ENCODE results near the gene CDK19. TPM values are rescaled to one million over a fixed set of nuclear protein-coding genes. Genes with fewer than 3 reads are reported as not detected.
"Not testable (repeated sequence)": the region's sequence is repeated elsewhere in the genome, so short reads cannot be mapped to it uniquely, and the experiment has no call there.

Gene CDK19
- total and polyA plus RNA-seq, 4 donors: 19.7 to 39.6 (median 29.8) TPM

DNA sequence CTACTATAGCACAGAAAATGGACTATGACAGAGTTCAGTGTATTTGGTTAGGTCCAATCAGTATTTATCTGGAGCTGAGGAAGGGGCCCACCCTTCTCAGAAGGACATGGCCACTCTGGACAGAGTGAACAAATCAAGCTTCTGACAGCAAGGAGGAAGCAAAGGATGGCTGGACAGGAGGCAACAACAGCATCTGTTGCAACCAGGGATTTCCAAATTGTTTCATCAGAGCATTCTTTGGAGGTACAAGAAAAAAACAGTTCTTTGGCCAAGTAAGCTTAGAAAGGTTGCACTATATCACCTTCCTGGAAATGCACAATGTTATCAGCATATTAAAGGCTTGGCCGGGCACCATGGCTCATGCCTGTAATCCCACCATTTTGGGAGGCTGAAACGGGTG, 220.2 kb downstream of the CDK19 start:
- Histone ChIP-seq H3K36me3 (ENCODE audit: control insufficient read depth, insufficient read depth, low read length) (no peaks in the 10 kb centered on the region), H3K27me3 (ENCODE audit: control insufficient read depth, insufficient read depth, low read length) (no peaks in the 10 kb centered on the region), H3K9me3 (ENCODE audit: control insufficient read depth, insufficient read depth, low read length) (no peaks in the 10 kb centered on the region), H3K4me3 (ENCODE audit: low read depth, low read length) (no peak overlapping the region), H3K4me1 (ENCODE audit: control insufficient read depth, insufficient read depth, low read length) (no peaks in the 10 kb centered on the region), H3K27ac (ENCODE audit: low read depth, low read length) (no peak overlapping the region)
- 96% methylated on average over 2 of the region's 2 CpGs for WGBS (ENCODE audit: insufficient coverage)
- no peak for DNase-seq (ENCODE audit: low read depth in 4 of 6, low spot score in 6 of 6)

DNA sequence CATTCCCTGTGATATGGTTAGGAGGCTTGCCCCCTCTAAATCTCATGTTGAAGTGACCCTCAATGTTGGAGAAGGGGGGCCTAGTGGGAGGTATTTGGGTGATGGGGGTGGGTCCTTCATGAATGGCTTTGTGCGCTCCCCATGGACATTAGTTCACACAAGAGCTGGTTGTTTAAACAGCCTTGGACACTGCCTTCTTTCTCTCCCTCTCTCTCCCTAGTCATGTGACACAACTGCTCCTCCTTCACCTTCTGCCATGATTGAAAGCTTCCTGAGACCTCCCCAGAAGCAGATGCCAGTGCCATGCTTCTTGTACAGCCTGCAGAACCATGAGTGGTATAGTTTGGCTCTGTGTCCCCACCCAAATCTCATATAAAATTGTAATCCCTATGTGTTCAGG, 221.6 kb downstream of the CDK19 start:
- Histone ChIP-seq H3K36me3 (ENCODE audit: control insufficient read depth, insufficient read depth, low read length) (no peaks in the 10 kb centered on the region), H3K27ac (ENCODE audit: low read depth, low read length) (no peak overlapping the region), H3K4me1 (ENCODE audit: control insufficient read depth, insufficient read depth, low read length) (no peaks in the 10 kb centered on the region), H3K27me3 (ENCODE audit: control insufficient read depth, insufficient read depth, low read length) (no peaks in the 10 kb centered on the region), H3K9me3 (ENCODE audit: control insufficient read depth, insufficient read depth, low read length) (no peaks in the 10 kb centered on the region), H3K4me3 (ENCODE audit: low read depth, low read length) (no peak overlapping the region)
- DNase-seq (ENCODE audit: low read depth in 4 of 6, low spot score in 6 of 6): no peak
- no CpG with 5 or more reads among the region's 1 CpG for WGBS (ENCODE audit: insufficient coverage)

DNA sequence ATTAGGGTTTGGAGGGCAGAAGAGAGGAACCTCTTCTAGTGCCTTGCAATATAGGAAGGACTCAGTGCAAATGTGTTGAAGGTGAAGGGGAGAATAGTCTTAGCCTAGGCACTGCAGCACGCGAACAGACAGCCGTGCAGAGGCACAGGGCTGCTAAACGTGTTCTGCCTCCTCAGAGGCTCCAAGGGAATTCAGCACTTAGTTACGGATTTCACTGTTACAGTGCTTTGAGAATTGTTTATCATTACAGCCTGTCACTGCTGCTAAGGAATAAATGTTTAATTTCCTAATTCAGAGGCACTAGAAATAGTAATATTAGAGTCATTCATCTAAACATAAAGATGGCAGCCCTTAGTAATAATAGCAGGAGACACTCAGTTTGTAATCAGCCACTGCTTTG, 222.5 kb downstream of the CDK19 start:
- DNase-seq (ENCODE audit: low read depth in 4 of 6, low spot score in 6 of 6): peak in 2 of 6 donors; percentile 7 to 86
- 68% methylated on average over 3 of the region's 5 CpGs for WGBS (ENCODE audit: insufficient coverage)
- Histone ChIP-seq H3K9me3 (ENCODE audit: control insufficient read depth, insufficient read depth, low read length) (no peaks in the 10 kb centered on the region), H3K36me3 (ENCODE audit: control insufficient read depth, insufficient read depth, low read length) (no peaks in the 10 kb centered on the region), H3K4me1 (ENCODE audit: control insufficient read depth, insufficient read depth, low read length) (no peaks in the 10 kb centered on the region), H3K27ac (ENCODE audit: low read depth, low read length) (no peak overlapping the region), H3K27me3 (ENCODE audit: control insufficient read depth, insufficient read depth, low read length) (no peaks in the 10 kb centered on the region), H3K4me3 (ENCODE audit: low read depth, low read length) (no peak overlapping the region)

DNA sequence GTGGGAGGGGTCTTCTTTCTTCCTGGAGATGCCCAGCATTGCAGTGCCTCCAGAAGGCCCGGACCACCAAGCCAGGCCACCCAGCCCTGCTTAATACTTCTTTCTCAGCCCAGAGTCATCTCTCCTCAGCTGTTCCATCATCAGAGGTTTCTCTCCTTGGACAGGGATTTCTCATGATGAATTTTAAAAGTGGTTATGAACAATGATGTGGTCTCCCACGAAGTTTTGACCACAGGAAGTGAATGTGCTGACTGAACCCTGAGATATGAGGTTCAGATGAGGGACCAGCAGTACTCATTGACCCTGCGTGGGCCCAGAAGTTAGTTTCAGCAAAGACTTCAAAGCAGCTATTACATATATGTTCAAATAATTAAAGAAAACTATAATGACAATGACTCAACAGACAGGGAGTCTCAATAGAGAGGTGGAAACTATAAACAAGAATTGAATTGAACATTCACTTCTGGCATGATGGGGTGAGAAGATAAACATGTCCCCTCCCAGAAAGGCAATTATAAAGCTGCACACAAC, 224.4 kb downstream of the CDK19 start:
- no peaks in the 10 kb centered on the region for H3K36me3 ChIP-seq (ENCODE audit: control insufficient read depth, insufficient read depth, low read length)
- no peaks in the 10 kb centered on the region for H3K4me1 ChIP-seq (ENCODE audit: control insufficient read depth, insufficient read depth, low read length)
- no peak overlapping the region for H3K4me3 ChIP-seq (ENCODE audit: low read depth, low read length)
- no peak for DNase-seq (ENCODE audit: low read depth in 4 of 6, low spot score in 6 of 6)
- H3K27me3 ChIP-seq (ENCODE audit: control insufficient read depth, insufficient read depth, low read length): no peaks in the 10 kb centered on the region
- no peaks in the 10 kb centered on the region for H3K9me3 ChIP-seq (ENCODE audit: control insufficient read depth, insufficient read depth, low read length)
- H3K27ac ChIP-seq (ENCODE audit: low read depth, low read length): no peak overlapping the region
- 89% methylated on average over 1 of the region's 3 CpGs for WGBS (ENCODE audit: insufficient coverage)

DNA sequence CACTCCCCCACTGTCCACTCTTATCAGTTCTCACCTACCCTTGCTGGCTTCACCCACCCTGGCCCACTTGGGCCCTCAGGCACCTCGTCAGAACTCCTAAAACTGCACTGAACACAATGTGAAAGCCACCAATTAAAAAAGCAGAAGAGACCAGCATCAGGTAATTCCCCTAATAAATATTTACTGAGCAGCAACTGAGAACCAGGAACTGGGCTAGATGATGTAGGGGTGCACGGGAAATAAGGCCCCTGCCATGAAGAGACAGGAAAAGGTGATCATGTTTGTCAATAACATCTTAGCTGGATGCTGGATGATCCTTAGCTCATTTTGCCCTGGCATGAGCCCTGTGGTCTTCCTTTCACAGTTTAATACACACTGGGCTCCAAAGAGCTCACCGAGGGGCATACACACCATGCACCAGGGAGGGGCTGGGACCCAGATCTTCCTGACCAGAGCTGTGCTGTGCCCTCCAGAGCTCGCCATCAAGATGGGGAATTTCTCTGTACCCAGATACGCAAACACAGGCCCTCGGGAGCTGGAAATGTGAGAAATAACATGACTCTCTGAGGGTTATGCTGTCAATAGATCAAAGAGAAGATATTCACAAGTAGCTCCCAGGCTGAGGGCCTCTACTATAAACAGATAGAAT, 225.3 kb downstream of the CDK19 start:
- Histone ChIP-seq H3K36me3 (ENCODE audit: control insufficient read depth, insufficient read depth, low read length) (no peaks in the 10 kb centered on the region), H3K27me3 (ENCODE audit: control insufficient read depth, insufficient read depth, low read length) (no peaks in the 10 kb centered on the region), H3K27ac (ENCODE audit: low read depth, low read length) (no peak overlapping the region), H3K9me3 (ENCODE audit: control insufficient read depth, insufficient read depth, low read length) (no peaks in the 10 kb centered on the region), H3K4me1 (ENCODE audit: control insufficient read depth, insufficient read depth, low read length) (no peaks in the 10 kb centered on the region), H3K4me3 (ENCODE audit: low read depth, low read length) (no peak overlapping the region)
- 100% methylated on average over 4 of the region's 6 CpGs for WGBS (ENCODE audit: insufficient coverage)
- no peak for DNase-seq (ENCODE audit: low read depth in 4 of 6, low spot score in 6 of 6)

DNA sequence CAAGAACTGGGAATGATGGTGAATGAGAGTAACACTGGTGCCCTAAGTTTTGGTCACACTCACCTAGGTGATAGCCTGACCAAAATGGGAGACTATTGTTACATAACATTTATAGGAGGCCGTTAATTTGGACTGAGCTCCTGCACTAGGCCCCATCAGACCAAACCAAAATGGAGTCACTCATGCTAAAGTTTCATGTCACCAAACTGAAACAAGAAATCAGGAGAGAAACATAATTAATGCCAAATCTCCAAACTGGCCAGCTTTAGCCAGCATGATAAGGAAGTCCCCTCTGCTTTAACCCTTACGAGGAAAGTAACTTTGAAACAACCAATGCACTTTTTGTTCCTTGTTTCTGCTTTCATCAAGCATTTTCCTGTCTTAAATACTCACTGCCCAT, 227.9 kb downstream of the CDK19 start:
- no peaks in the 10 kb centered on the region for H3K36me3 ChIP-seq (ENCODE audit: control insufficient read depth, insufficient read depth, low read length)
- H3K9me3 ChIP-seq (ENCODE audit: control insufficient read depth, insufficient read depth, low read length): no peaks in the 10 kb centered on the region
- H3K4me3 ChIP-seq (ENCODE audit: low read depth, low read length): no peak overlapping the region
- no peaks in the 10 kb centered on the region for H3K4me1 ChIP-seq (ENCODE audit: control insufficient read depth, insufficient read depth, low read length)
- DNase-seq (ENCODE audit: low read depth in 4 of 6, low spot score in 6 of 6): no peak
- no peak overlapping the region for H3K27ac ChIP-seq (ENCODE audit: low read depth, low read length)
- no peaks in the 10 kb centered on the region for H3K27me3 ChIP-seq (ENCODE audit: control insufficient read depth, insufficient read depth, low read length)
- 90% methylated on average over 2 of the region's 2 CpGs for WGBS (ENCODE audit: insufficient coverage)

DNA sequence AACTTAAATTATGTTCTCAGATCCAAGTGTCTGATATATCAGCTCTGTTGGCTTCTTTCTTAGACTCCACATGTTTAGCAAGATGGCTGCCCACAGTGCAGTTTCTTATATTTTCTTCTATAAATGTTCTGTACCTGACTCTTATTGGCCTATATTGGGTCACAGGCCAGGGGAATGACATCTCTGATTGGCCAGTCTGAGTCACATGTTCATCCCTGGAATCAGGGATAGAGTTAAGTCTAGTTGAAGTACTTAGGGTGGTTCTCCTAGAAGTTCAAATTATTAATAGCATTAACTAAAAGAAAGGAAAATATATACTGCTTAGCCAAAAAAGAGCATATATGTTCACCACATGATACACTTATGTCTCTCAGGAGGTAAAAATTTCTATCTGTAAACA, 233.6 kb downstream of the CDK19 start:
- no peaks in the 10 kb centered on the region for H3K36me3 ChIP-seq (ENCODE audit: control insufficient read depth, insufficient read depth, low read length)
- no peak overlapping the region for H3K27ac ChIP-seq (ENCODE audit: low read depth, low read length)

DNA sequence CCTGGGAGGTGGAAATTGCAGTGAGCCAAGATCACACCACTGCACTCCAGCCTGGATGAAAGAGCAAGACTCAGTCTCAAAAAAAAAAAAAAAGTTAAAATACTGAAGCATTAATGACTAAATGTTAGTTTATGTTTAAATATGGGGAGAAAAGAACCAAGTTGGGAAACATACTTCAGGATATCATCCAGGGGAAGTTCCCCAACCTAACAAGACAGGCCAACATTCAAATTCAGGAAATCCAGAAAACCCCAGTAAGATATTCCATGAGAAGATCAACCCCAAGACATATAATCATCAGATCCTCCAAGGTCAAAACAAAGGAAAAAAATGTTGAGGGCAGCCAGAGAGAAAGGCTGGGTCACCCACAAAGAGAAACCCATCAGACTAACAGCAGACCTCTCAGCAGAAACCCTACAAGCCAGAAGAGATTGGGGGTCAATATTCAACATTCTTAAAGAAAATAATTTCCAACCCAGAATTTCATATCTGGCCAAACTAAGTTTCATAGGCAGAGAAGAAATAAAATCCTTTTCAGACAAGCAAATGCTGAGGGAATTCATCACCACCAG, 237.6 kb downstream of the CDK19 start:
- not testable (repeated sequence) for H3K9me3 ChIP-seq (ENCODE audit: control insufficient read depth, insufficient read depth, low read length); H3K36me3 ChIP-seq (ENCODE audit: control insufficient read depth, insufficient read depth, low read length); H3K4me3 ChIP-seq (ENCODE audit: low read depth, low read length); H3K4me1 ChIP-seq (ENCODE audit: control insufficient read depth, insufficient read depth, low read length); DNase-seq (ENCODE audit: low read depth in 4 of 6, low spot score in 6 of 6); H3K27ac ChIP-seq (ENCODE audit: low read depth, low read length); H3K27me3 ChIP-seq (ENCODE audit: control insufficient read depth, insufficient read depth, low read length)

More for the DNA sequence above, 233.6 kb downstream of the CDK19 start:
- DNase-seq (ENCODE audit: low read depth in 4 of 6, low spot score in 6 of 6): no peak
- Histone ChIP-seq H3K27me3 (ENCODE audit: control insufficient read depth, insufficient read depth, low read length) (no peaks in the 10 kb centered on the region), H3K4me3 (ENCODE audit: low read depth, low read length) (no peak overlapping the region), H3K4me1 (ENCODE audit: control insufficient read depth, insufficient read depth, low read length) (no peaks in the 10 kb centered on the region), H3K9me3 (ENCODE audit: control insufficient read depth, insufficient read depth, low read length) (no peaks in the 10 kb centered on the region)

DNA sequence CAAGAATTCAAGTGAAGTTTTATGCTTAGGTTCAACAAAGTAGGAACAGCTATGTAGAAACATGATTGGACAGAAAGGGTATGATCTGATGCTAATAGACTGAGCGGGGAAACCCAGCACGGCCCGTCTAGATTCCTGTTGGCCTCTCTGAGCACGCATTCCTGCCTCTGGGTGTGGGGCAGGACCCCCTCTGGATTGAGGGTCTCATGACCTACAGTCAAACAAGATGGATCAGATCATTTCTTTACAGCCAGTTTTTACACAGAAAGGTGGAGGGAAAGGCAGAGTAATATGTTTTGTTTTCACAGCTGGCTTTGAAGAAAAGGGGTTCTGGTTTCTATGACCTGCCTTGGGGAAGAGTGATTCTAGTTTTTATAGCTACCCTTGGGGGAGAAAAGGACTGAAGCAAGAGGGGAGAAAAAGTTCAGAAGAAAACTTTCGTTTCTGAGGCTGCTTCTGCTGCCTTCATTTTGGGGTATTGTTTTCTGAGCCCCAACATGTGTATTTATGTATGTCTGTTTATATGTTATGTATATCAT, 239.3 kb downstream of the CDK19 start:
- Histone ChIP-seq H3K9me3 (ENCODE audit: control insufficient read depth, insufficient read depth, low read length) (no peaks in the 10 kb centered on the region), H3K4me3 (ENCODE audit: low read depth, low read length) (no peak overlapping the region), H3K36me3 (ENCODE audit: control insufficient read depth, insufficient read depth, low read length) (no peaks in the 10 kb centered on the region), H3K4me1 (ENCODE audit: control insufficient read depth, insufficient read depth, low read length) (no peaks in the 10 kb centered on the region), H3K27ac (ENCODE audit: low read depth, low read length) (no peak overlapping the region), H3K27me3 (ENCODE audit: control insufficient read depth, insufficient read depth, low read length) (no peaks in the 10 kb centered on the region)
- DNase-seq (ENCODE audit: low read depth in 4 of 6, low spot score in 6 of 6): no peak
- 55% methylated on average over 4 of the region's 5 CpGs for WGBS (ENCODE audit: insufficient coverage)

DNA sequence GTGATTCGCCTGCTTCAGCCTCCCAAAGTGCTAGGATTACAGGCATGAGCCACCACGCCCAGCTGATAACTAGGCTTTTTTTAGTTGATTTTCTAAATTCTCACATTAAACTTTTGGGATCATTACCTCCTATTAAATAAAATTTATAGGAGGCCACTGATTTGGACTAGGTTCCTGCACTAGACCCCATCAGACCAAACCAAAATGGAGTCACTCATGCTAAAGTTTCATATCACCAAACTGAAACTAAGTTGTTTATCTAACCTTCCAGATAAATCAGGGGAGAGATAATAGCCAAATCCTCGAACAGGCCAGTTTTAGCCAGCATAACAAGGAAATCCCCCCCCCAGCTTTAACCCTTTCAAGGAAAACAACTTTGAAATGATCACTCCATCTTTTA, 240.5 kb downstream of the CDK19 start:
- H3K27me3 ChIP-seq (ENCODE audit: control insufficient read depth, insufficient read depth, low read length): no peaks in the 10 kb centered on the region
- no peak for DNase-seq (ENCODE audit: low read depth in 4 of 6, low spot score in 6 of 6)
- 90% methylated on average over 2 of the region's 3 CpGs for WGBS (ENCODE audit: insufficient coverage)

More for the DNA sequence above, 240.5 kb downstream of the CDK19 start:
- Histone ChIP-seq H3K9me3 (ENCODE audit: control insufficient read depth, insufficient read depth, low read length) (no peaks in the 10 kb centered on the region), H3K36me3 (ENCODE audit: control insufficient read depth, insufficient read depth, low read length) (no peaks in the 10 kb centered on the region), H3K27ac (ENCODE audit: low read depth, low read length) (no peak overlapping the region), H3K4me3 (ENCODE audit: low read depth, low read length) (no peak overlapping the region), H3K4me1 (ENCODE audit: control insufficient read depth, insufficient read depth, low read length) (no peaks in the 10 kb centered on the region)

Measured in spinal cord (tissue), 10 donors.